ENCODE results near the gene B9D1.

The B9D1 gene

GRCh38 chr17:19390951-19391350 lies 28.4 kb upstream of the B9D1 start:
- TF ChIP-seq CTCF (IDR thresholded peaks at IDR 0.05; ENCODE audit: control insufficient read depth, extremely low read depth, insufficient read depth) = no peak
- H3K4me3 ChIP-seq (ENCODE audit: low read depth, low read length) = no peak overlapping the region
- DNase-seq (ENCODE audit: low read depth) = no peak

GRCh38 chr17:19388791-19389785 lies 26.6 kb upstream of the B9D1 start:
- no peak for TF ChIP-seq CTCF (IDR thresholded peaks at IDR 0.05; ENCODE audit: control insufficient read depth, extremely low read depth, insufficient read depth)
- peak; percentile 14 for DNase-seq (ENCODE audit: low read depth)
- H3K4me3 ChIP-seq (ENCODE audit: low read depth, low read length) = no peak overlapping the region

GRCh38 chr17:19387921-19388521 lies 25.5 kb upstream of the B9D1 start:
- TF ChIP-seq CTCF (IDR thresholded peaks at IDR 0.05; ENCODE audit: control insufficient read depth, extremely low read depth, insufficient read depth) = no peak
- no peak overlapping the region for H3K4me3 ChIP-seq (ENCODE audit: low read depth, low read length)
- DNase-seq (ENCODE audit: low read depth) = no peak

GRCh38 chr17:19386974-19387920 lies 24.7 kb upstream of the B9D1 start, which contains the start of gene MFAP4:
Gene MFAP4, minus strand, starts transcription at chr17:19387190. Its CDS starts 35 bp downstream, at chr17:19387155.
- no peak within 1 kb of the TSS for H3K4me3 ChIP-seq (ENCODE audit: low read depth, low read length)
- DNase-seq (ENCODE audit: low read depth) = no peak
- TF ChIP-seq CTCF (IDR thresholded peaks at IDR 0.05; ENCODE audit: control insufficient read depth, extremely low read depth, insufficient read depth) = no peak

GRCh38 chr17:19386051-19386929 lies 23.8 kb upstream of the B9D1 start:
- TF ChIP-seq CTCF (IDR thresholded peaks at IDR 0.05; ENCODE audit: control insufficient read depth, extremely low read depth, insufficient read depth) = no peak
- no peak overlapping the region for H3K4me3 ChIP-seq (ENCODE audit: low read depth, low read length)
- no peak for DNase-seq (ENCODE audit: low read depth)
